ENCODE results near the gene UBQLN1.

DNA sequence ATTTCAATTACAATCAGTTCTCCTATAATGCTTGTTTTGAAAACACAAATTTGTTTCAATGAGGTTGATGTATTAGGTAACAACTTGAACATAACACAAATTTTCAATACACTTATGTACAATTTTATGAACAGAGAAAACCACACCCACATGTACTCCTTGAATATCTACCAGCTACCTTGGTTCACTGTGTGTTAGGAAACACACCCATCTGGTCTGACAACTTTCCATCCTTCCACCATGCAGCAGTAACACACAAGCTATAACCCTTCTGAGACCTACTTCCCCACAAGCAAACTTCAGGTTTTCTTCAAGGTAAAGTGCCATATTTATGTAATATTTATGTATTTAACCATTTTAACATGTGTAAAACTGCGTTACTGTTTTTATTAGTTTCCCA, 36.4 kb upstream of the UBQLN1 start:
- TF ChIP-seq POLR2A (IDR thresholded peaks at IDR 0.05; ENCODE audit: low read length) (no peak), GATA1 (IDR thresholded peaks at IDR 0.05; ENCODE audit: low read depth, low read length) (no peak)
